Peyer's patch (tissue), 4 donors: Measurements from ENCODE around the gene ATG10.
"Not testable (repeated sequence)": the region's sequence is repeated elsewhere in the genome, so short reads cannot be mapped to it uniquely, and the experiment has no call there.

ENCODE experiments used
- POLR2A ChIP-seq, 2 donors: fragments of 450-650 bp; IDR thresholded peaks; one replicate each; pipeline ENCODE4 v1.5.1; 2017; ENCODE audit warnings: antibody characterized with exemption in 2 of 2, mild to moderate bottlenecking in 2 of 2, moderate library complexity in 2 of 2
- TF ChIP-seq, protein P1 (sequence below), 6 experiments: fragments of 450-650 bp in 4 of 6; fragments of 200-600 bp in 2 of 6; sonication (generic) in 1 of 6; IDR thresholded peaks; one replicate each; pipeline ENCODE4 v1.5.1; 2017 to 2019; ENCODE audit warnings: antibody characterized with exemption in 6 of 6, mild to moderate bottlenecking in 3 of 6, moderate library complexity in 1 of 6

DNA sequence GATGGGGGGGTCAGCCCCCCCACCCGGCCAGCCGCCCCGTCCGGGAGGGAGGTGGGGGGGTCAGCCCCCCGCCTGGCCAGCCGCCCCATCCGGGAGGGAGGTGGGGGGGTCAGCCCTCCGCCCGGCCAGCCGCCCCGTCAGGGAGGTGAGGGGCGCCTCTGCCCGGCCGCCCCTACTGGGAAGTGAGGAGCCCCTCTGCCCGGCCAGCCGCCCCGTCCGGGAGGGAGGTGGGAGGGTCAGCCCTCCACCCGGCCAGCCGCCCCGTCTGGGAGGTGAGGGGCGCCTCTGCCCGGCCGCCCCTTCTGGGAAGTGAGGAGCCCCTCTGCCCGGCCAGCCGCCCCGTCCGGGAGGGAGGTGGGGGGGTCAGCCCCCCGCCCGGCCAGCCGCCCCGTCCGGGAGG lies 168.0 kb downstream of the ATG10 start:
- TF ChIP-seq, protein P1, sequence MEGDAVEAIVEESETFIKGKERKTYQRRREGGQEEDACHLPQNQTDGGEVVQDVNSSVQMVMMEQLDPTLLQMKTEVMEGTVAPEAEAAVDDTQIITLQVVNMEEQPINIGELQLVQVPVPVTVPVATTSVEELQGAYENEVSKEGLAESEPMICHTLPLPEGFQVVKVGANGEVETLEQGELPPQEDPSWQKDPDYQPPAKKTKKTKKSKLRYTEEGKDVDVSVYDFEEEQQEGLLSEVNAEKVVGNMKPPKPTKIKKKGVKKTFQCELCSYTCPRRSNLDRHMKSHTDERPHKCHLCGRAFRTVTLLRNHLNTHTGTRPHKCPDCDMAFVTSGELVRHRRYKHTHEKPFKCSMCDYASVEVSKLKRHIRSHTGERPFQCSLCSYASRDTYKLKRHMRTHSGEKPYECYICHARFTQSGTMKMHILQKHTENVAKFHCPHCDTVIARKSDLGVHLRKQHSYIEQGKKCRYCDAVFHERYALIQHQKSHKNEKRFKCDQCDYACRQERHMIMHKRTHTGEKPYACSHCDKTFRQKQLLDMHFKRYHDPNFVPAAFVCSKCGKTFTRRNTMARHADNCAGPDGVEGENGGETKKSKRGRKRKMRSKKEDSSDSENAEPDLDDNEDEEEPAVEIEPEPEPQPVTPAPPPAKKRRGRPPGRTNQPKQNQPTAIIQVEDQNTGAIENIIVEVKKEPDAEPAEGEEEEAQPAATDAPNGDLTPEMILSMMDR (IDR thresholded peaks at IDR 0.05), result not testable (repeated sequence)
- TF ChIP-seq POLR2A (IDR thresholded peaks at IDR 0.05), result not testable (repeated sequence)
